GM12878 (cell line): ENCODE measurements around the gene JAKMIP1. TPM values are rescaled to one million over a fixed set of nuclear protein-coding genes. Genes with fewer than 3 reads are reported as not detected.

Experiments
- ATAC-seq: fragments of 200-7000 bp; cut with Tn5 transposase; 3 replicates; pipeline ENCODE4 v1.9.1; 2020; ENCODE audit warnings: mild to moderate bottlenecking, moderate library complexity
- BruUV-seq: library from RNA; stranded (reverse); fragments of 400-500 nt; replicated peaks from 2 replicates; lab custom pipeline; 2021; lab: Mats Ljungman, UMichigan
- CTCF ChIA-PET: fragments of 300-600 bp; sonication (Branson Sonifier 250); formaldehyde crosslinking; extraction: SDS; loops from one replicate; lab custom pipeline; 2021; ENCODE audit warnings: inconsistent platforms; lab: Yijun Ruan, JAX
- POLR2A ChIA-PET: fragments of 350-600 bp; formaldehyde crosslinking; extraction: SDS; loops from one replicate; lab custom pipeline; 2021; ENCODE audit warnings: inconsistent platforms; lab: Charles Lee
- RAD21 ChIA-PET: fragments of 300-600 bp; sonication (Branson Sonifier 250); formaldehyde crosslinking; loops from one replicate; lab custom pipeline; 2023; ENCODE audit warnings: antibody characterized with exemption; ENCODE audit not compliant: unreplicated experiment; lab: Charles Lee
- SMC1A ChIA-PET: fragments of 300-600 bp; sonication (Branson Sonifier 250); formaldehyde crosslinking; loops from one replicate; lab custom pipeline; 2023; ENCODE audit not compliant: unreplicated experiment, uncharacterized antibody; lab: Charles Lee
- DNase-seq: peaks from one replicate; pipeline ENCODE4 v3.0.0-alpha.2; 2011; ENCODE audit warnings: low read depth, low spot score
- FAIRE-seq: peaks from 3 replicates; lab custom pipeline; 2011; peaks lifted over from hg19 to GRCh38; lab: Jason Lieb, UNC
- H2AFZ ChIP-seq: 2 replicates; pipeline ENCODE4 v1.6.0; 2011; ENCODE audit warnings: low read depth, low read length, control low read depth; ENCODE audit not compliant: control insufficient read depth
- H3K27ac ChIP-seq: 2 replicates; pipeline ENCODE4 v1.5.1; 2011; ENCODE audit warnings: control low read depth; ENCODE audit not compliant: control insufficient read depth, insufficient read depth
- H3K27me3 ChIP-seq, 2 experiments: replicated peaks in 1 of 2; 2 replicates each; pipeline versions ENCODE4 v1.6.0 to v1.6.1; 2011; ENCODE audit warnings: low read length in 1 of 2; ENCODE audit not compliant: control insufficient read depth in 2 of 2, insufficient read depth in 2 of 2
- H3K36me3 ChIP-seq, 2 experiments: 2 replicates each; pipeline ENCODE4 v1.5.1; 2011; ENCODE audit warnings: low read length in 1 of 2; ENCODE audit not compliant: control insufficient read depth in 2 of 2, insufficient read depth in 2 of 2
- H3K4me1 ChIP-seq: 2 replicates; pipeline ENCODE4 v1.6.1; 2011; ENCODE audit warnings: mild to moderate bottlenecking, low read length, moderate library complexity, mixed read lengths; ENCODE audit not compliant: control insufficient read depth, insufficient read depth
- H3K4me2 ChIP-seq: 2 replicates; pipeline ENCODE4 v1.6.0; 2011; ENCODE audit warnings: control low read depth; ENCODE audit not compliant: control insufficient read depth, insufficient read depth
- H3K4me3 ChIP-seq: fragments of 200-600 bp; sonication (generic); 2 replicates; pipeline ENCODE4 v1.5.1; 2016
- H3K79me2 ChIP-seq: 2 replicates; pipeline ENCODE4 v1.6.0; 2011; ENCODE audit warnings: low read length; ENCODE audit not compliant: control insufficient read depth, insufficient read depth
- H3K9ac ChIP-seq: 2 replicates; pipeline ENCODE4 v1.8.0; 2011; ENCODE audit warnings: low read length, control low read depth, mixed read lengths; ENCODE audit not compliant: control insufficient read depth, insufficient read depth
- H3K9me3 ChIP-seq: replicated peaks from 3 replicates; pipeline ENCODE4 v1.5.1; 2011; ENCODE audit warnings: mild to moderate bottlenecking, low read length; ENCODE audit not compliant: control insufficient read depth, insufficient read depth
- H4K20me1 ChIP-seq: 2 replicates; pipeline ENCODE4 v1.6.0; 2011; ENCODE audit not compliant: control insufficient read depth, insufficient read depth
- CREM ChIP-seq: IDR thresholded peaks from 2 replicates; pipeline ENCODE4 v1.6.1; 2014; ENCODE audit warnings: antibody characterized with exemption, low read depth
- EED ChIP-seq: sonication (generic); IDR thresholded peaks from 2 replicates; pipeline ENCODE4 v1.6.1; 2016; ENCODE audit warnings: antibody characterized with exemption, low read depth
- ETV6 ChIP-seq, 2 experiments: fragments of 450-650 bp in 1 of 2; IDR thresholded peaks in 1 of 2; conservative IDR thresholded peaks in 1 of 2; 2 replicates each; pipeline ENCODE4 v1.6.1; 2014; ENCODE audit warnings: antibody characterized with exemption in 1 of 2, borderline replicate concordance in 1 of 2, low read depth in 1 of 2, mild to moderate bottlenecking in 1 of 2, moderate library complexity in 1 of 2
- HCFC1 ChIP-seq: fragments of 150-350 bp; IDR thresholded peaks from 2 replicates; pipeline ENCODE4 v1.6.1; 2014; ENCODE audit warnings: low read length
- JUNB ChIP-seq: IDR thresholded peaks from 2 replicates; pipeline ENCODE4 v1.6.1; 2016; ENCODE audit warnings: antibody characterized with exemption, mild to moderate bottlenecking
- RB1 ChIP-seq: fragments of 450-650 bp; formaldehyde crosslinking; IDR thresholded peaks from 2 replicates; pipeline ENCODE4 v1.6.1; 2017; ENCODE audit warnings: mild to moderate bottlenecking, borderline replicate concordance
- RELB ChIP-seq: fragments of 450-650 bp; IDR thresholded peaks from 2 replicates; pipeline ENCODE4 v1.6.1; 2017; ENCODE audit warnings: low read depth, mild to moderate bottlenecking, moderate library complexity
- RUNX3 ChIP-seq: IDR thresholded peaks from 2 replicates; pipeline ENCODE4 v1.6.1; 2012; ENCODE audit warnings: low read length, inconsistent platforms
- SREBF1 ChIP-seq: IDR thresholded peaks from 2 replicates; pipeline ENCODE4 v1.6.1; 2012; ENCODE audit warnings: mild to moderate bottlenecking, low read length
- SREBF2 ChIP-seq: IDR thresholded peaks from 2 replicates; pipeline ENCODE4 v1.6.1; 2012; ENCODE audit warnings: mild to moderate bottlenecking, low read length
- USF2 ChIP-seq: IDR thresholded peaks from 2 replicates; pipeline ENCODE4 v1.6.1; 2011; ENCODE audit warnings: low read depth, low read length, improper control_type of control experiment, borderline replicate concordance
- ZNF274 ChIP-seq: IDR thresholded peaks from one replicate; pipeline ENCODE4 v1.8.0; 2011; ENCODE audit not compliant: insufficient read length, insufficient read depth
- ZNF384 ChIP-seq: IDR thresholded peaks from 2 replicates; pipeline ENCODE4 v1.6.1; 2012; ENCODE audit warnings: low read depth, mild to moderate bottlenecking, low read length, improper control_type of control experiment, borderline replicate concordance
- ZSCAN29 ChIP-seq: fragments of 450-650 bp; IDR thresholded peaks from 2 replicates; pipeline ENCODE4 v1.6.1; 2017; ENCODE audit warnings: mild to moderate bottlenecking, moderate library complexity
- WGBS: methylation state at CpG from one replicate; pipeline ENCODE4 v1.1.6; 2016; ENCODE audit warnings: low lambda C conversion rate; ENCODE audit not compliant: insufficient replicate concordance, insufficient coverage; ENCODE audit errors: missing lambda C conversion rate; 5-methylcytosine and 5-hydroxymethylcytosine counted together
- in situ Hi-C: fragments of 300-500 bp; cut with MboI; formaldehyde crosslinking; loops from 9 replicates; pipeline ENCODE4 v1.14.3; 2018; ENCODE audit warnings: mixed read lengths
- intact Hi-C: fragments of 100-400 bp; cut with micrococcal nuclease; formaldehyde crosslinking; loops from one replicate; pipeline ENCODE4 v1.14.2; 2022; ENCODE audit not compliant: unreplicated experiment
- polyA plus RNA-seq, 11 experiments: library from polyadenylated mRNA; depleted of rRNA in 4 of 11; unstranded in 6 of 11; stranded (reverse) in 5 of 11; fragments of >200 nt; fragmentation: Nextera tagmentation in 4 of 11; fragmentation: Illumina TruSeq in 1 of 11; extraction: Ambion mirVana in 4 of 11; extraction: Trizol in 1 of 11; gene quantifications; 1 replicate in 1 of 11; 2 replicates in 10 of 11; pipeline versions ENCODE4 v1.2.1 to v1.2.3, GENCODE V29; 2011 to 2016; ENCODE audit warnings: inconsistent platforms in 2 of 11, missing spikeins in 2 of 11, low read depth in 1 of 11
- total RNA-seq, 4 experiments: library from RNA; depleted of rRNA in 3 of 4; stranded (reverse); fragments of >200 nt in 3 of 4; fragmentation: Illumina TruSeq in 1 of 4; extraction: Trizol in 1 of 4; gene quantifications; 2 replicates each; pipeline versions ENCODE4 v1.2.1 to v1.2.3, GENCODE V29; 2013 to 2021
- TF ChIP-seq, protein P1 (sequence below): fragments of 450-650 bp; IDR thresholded peaks from 2 replicates; pipeline ENCODE4 v1.6.1; 2016; ENCODE audit warnings: mild to moderate bottlenecking

Gene JAKMIP1
- total and polyA plus RNA-seq, 10 of the 15 experiments (the other 5 are each of a cell fraction or from before 2014, with no cell fraction given): 0.52 to 16.7 (median 12.3) TPM

DNA sequence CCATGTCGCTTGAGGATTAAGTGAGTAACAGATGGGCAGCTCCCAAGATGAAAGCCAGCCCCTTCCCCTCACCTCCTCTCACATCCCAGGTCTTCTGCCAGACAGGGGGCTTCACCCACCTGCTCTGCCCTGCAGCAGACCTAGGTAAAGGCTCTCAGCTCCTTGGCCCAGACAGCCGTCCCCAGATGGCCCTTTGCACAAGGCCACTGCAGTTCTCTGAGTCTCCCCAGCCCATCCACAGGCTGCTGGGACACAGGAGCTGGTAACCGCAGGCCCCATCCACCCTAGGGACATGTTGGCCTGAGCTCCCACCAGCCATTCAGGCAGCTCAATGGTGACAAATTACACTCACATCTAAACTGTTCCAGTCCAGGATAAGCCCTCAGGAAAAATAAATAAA, 197.4 kb downstream of the JAKMIP1 start:
- RAD21 ChIA-PET: interaction anchor here (0.6 kb wide), 1 partner anchor 313 kb away, joined by 3 read pairs; no protein-coding TSS in a partner anchor
- CTCF ChIA-PET: interaction anchor here (0.7 kb wide), 1 partner anchor 96 kb away, joined by 3 read pairs; no protein-coding TSS in a partner anchor
- ATAC-seq (no peak), DNase-seq (no peak), FAIRE-seq (no peak)
- Histone ChIP-seq H3K79me2 (no peaks in the 10 kb centered on the region), H3K4me2 (no peak overlapping the region), H3K36me3 (no peaks in the 10 kb centered on the region), H3K4me1 (no peaks in the 10 kb centered on the region), H2AFZ (no peak overlapping the region), H3K9ac (no peak overlapping the region), H3K27me3 (no peaks in the 10 kb centered on the region; a peak in 2 of 4 replicates), H4K20me1 (no peaks in the 10 kb centered on the region), H3K9me3 (no peaks in the 10 kb centered on the region), H3K4me3 (no peak overlapping the region), H3K27ac (no peak overlapping the region)
- no TSS peak for BruUV-seq
- WGBS: 11% methylated on average over 3 of the region's 3 CpGs
- SMC1A ChIA-PET: interaction anchor here (1.2 kb wide), 1 partner anchor 247 kb away, joined by 3 read pairs; no protein-coding TSS in a partner anchor
- in situ Hi-C loops (no loop called here), intact Hi-C loops (no loop called here)
- no peak for TF ChIP-seq RELB
- TF ChIP-seq RB1: no peak
- POLR2A ChIA-PET: no interaction called here

- Histone ChIP-seq H3K27me3 (no peaks in the 10 kb centered on the region; a peak in 2 of 4 replicates), H3K36me3 (no peaks in the 10 kb centered on the region), H3K4me3 (no peak overlapping the region), H3K27ac (no peak overlapping the region), H3K9ac (no peak overlapping the region), H2AFZ (no peak overlapping the region), H3K79me2 (no peaks in the 10 kb centered on the region), H3K4me1 (no peaks in the 10 kb centered on the region), H4K20me1 (no peaks in the 10 kb centered on the region), H3K4me2 (no peak overlapping the region), H3K9me3 (no peaks in the 10 kb centered on the region)
- in situ Hi-C loops: no loop called here
- ChIA-PET POLR2A (no interaction called here), CTCF (interaction anchor here (0.7 kb wide), 1 partner anchor 97 kb away, joined by 3 read pairs; no protein-coding TSS in a partner anchor), RAD21 (interaction anchor here (0.6 kb wide), 1 partner anchor 314 kb away, joined by 3 read pairs; no protein-coding TSS in a partner anchor), SMC1A (interaction anchor here (1.2 kb wide), 1 partner anchor 247 kb away, joined by 3 read pairs; no protein-coding TSS in a partner anchor)
- ATAC-seq (no peak), DNase-seq (no peak), FAIRE-seq (no peak)
- intact Hi-C loops: no loop called here
- 15% methylated on average over 5 of the region's 5 CpGs for WGBS
- no TSS peak for BruUV-seq
- TF ChIP-seq JUNB: no peak
- TF ChIP-seq SREBF1: no peak
- TF ChIP-seq CREM: no peak
- TF ChIP-seq EED: no peak
- TF ChIP-seq RUNX3: no peak
- TF ChIP-seq, protein P1, sequence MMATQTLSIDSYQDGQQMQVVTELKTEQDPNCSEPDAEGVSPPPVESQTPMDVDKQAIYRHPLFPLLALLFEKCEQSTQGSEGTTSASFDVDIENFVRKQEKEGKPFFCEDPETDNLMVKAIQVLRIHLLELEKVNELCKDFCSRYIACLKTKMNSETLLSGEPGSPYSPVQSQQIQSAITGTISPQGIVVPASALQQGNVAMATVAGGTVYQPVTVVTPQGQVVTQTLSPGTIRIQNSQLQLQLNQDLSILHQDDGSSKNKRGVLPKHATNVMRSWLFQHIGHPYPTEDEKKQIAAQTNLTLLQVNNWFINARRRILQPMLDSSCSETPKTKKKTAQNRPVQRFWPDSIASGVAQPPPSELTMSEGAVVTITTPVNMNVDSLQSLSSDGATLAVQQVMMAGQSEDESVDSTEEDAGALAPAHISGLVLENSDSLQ: no peak
- no peak for TF ChIP-seq RB1
- no peak for TF ChIP-seq ZNF274
- TF ChIP-seq ZSCAN29: no peak
- TF ChIP-seq ETV6 (conservative IDR thresholded peaks at IDR 0.05 in 1 of 2, IDR thresholded peaks at IDR 0.05 in 1 of 2; ENCODE audit: borderline replicate concordance in 1 of 2, low read depth in 1 of 2): no peak
- TF ChIP-seq ZNF384: no peak
- no peak for TF ChIP-seq HCFC1
- no peak for TF ChIP-seq USF2
- no peak for TF ChIP-seq SREBF2
Observed at GRCh38 chr4:6002492-6002833, 197.9 kb downstream of the JAKMIP1 start.
